A673 (cell line): Measurements from ENCODE around the gene NEU3. TPM values are rescaled to one million over a fixed set of nuclear protein-coding genes. Genes with fewer than 3 reads are reported as not detected.
"Not testable (repeated sequence)": the region's sequence is repeated elsewhere in the genome, so short reads cannot be mapped to it uniquely, and the experiment has no call there.

Experiments used
- BruUV-seq: library from RNA; stranded (reverse); fragments of 400-500 nt; replicated peaks from 2 replicates; lab custom pipeline; 2021; lab: Mats Ljungman, UMichigan
- CTCF ChIA-PET: fragments of 300-600 bp; sonication (Branson Sonifier 250); formaldehyde crosslinking; loops from one replicate; lab custom pipeline; 2022; ENCODE audit warnings: antibody characterized with exemption; lab: Charles Lee
- POLR2A ChIA-PET: fragments of 300-600 bp; sonication (Branson Sonifier 250); formaldehyde crosslinking; loops from one replicate; lab custom pipeline; 2022; ENCODE audit warnings: antibody characterized with exemption; ENCODE audit not compliant: low non-redundant PET; lab: Charles Lee
- DNase-seq: peaks from one replicate; pipeline ENCODE4 v3.0.0-alpha.2; 2015; ENCODE audit warnings: low spot score
- H3K27ac ChIP-seq: fragments of 200-600 bp; sonication (generic); 2 replicates; pipeline ENCODE4 v1.5.1; 2016; ENCODE audit warnings: mixed run types, low read depth, mild to moderate bottlenecking, mixed read lengths, antibody characterized with exemption, low read length; ENCODE audit not compliant: poor library complexity, severe bottlenecking
- H3K27me3 ChIP-seq: fragments of 200-600 bp; sonication (generic); replicated peaks from 2 replicates; pipeline ENCODE4 v1.6.1; 2017; ENCODE audit warnings: mixed run types, low read depth, mild to moderate bottlenecking, mixed read lengths, antibody characterized with exemption, low read length; ENCODE audit not compliant: insufficient read depth, poor library complexity
- H3K36me3 ChIP-seq: fragments of 200-600 bp; sonication (generic); 2 replicates; pipeline ENCODE4 v1.6.1; 2016; ENCODE audit warnings: mixed run types, mild to moderate bottlenecking, mixed read lengths, antibody characterized with exemption, low read length; ENCODE audit not compliant: insufficient read depth, poor library complexity, severe bottlenecking
- H3K4me1 ChIP-seq: fragments of 200-600 bp; sonication (generic); 2 replicates; pipeline ENCODE4 v1.6.1; 2017; ENCODE audit warnings: mixed run types, mild to moderate bottlenecking, mixed read lengths, antibody characterized with exemption, low read length; ENCODE audit not compliant: insufficient read depth, poor library complexity, severe bottlenecking
- H3K4me3 ChIP-seq: fragments of 200-600 bp; sonication (generic); 2 replicates; pipeline ENCODE4 v1.5.1; 2016; ENCODE audit warnings: low read depth, mixed run types, mild to moderate bottlenecking, mixed read lengths, low read length; ENCODE audit not compliant: poor library complexity, severe bottlenecking
- H3K9me3 ChIP-seq: fragments of 200-600 bp; sonication (generic); 2 replicates; pipeline ENCODE4 v1.6.1; 2016; ENCODE audit warnings: mixed run types, low read depth, mild to moderate bottlenecking, mixed read lengths, antibody characterized with exemption, low read length; ENCODE audit not compliant: poor library complexity, severe bottlenecking
- EZH2 ChIP-seq: fragments of 200-600 bp; sonication (generic); IDR thresholded peaks from 2 replicates; pipeline ENCODE4 v1.6.1; 2017; ENCODE audit warnings: borderline replicate concordance, low read depth, mild to moderate bottlenecking, mixed read lengths, antibody characterized with exemption, low read length; ENCODE audit not compliant: poor library complexity, severe bottlenecking
- intact Hi-C: fragments of 100-400 bp; cut with micrococcal nuclease; formaldehyde crosslinking; loops from one replicate; pipeline ENCODE4 v1.10.0; 2022; ENCODE audit not compliant: unreplicated experiment
- total RNA-seq: library from RNA; stranded (reverse); gene quantifications from 2 replicates; pipeline ENCODE4 v1.2.3, GENCODE V29; 2021
- TF ChIP-seq, protein P1 (sequence below): fragments of 300-800, 200-600 bp; sonication (generic); conservative IDR thresholded peaks from 2 replicates; pipeline ENCODE4 v1.5.1; 2017; ENCODE audit warnings: low read depth, mild to moderate bottlenecking, antibody characterized with exemption, low read length, moderate library complexity, mixed read lengths

Gene NEU3
- total RNA-seq, 1 experiment from 2014 or later = 11.5 TPM

DNA sequence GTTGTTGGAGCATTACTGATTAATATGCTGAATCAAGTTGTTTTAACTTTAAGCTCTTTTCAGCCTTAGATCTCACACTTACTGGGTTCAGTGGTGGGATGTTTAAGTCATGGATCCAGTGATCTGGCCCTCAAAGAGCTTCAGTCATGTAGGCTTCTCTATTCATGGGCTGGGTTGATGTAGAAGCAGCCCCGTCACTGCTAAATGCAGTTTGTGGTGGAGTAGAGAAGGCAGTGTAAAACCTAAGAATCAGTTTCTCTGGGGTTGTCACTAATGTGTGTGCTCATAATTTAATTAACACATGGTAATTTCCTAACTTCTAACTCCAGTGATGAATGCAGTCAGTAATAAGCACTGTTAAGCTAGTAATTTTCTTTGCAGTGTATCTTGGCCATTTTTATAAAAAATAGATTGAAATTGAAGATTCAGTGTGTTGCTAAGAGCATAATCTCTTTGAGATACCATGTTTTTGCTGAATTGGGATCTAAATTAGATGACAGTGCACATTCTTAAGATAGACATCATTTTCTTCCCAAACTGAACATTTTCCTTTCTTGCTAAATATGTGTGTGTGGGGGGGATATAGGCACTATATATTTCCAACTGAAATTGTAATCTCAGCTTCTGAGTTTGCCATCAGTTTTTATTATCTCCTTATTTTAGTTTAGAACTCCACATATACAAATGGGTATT, 30.6 kb upstream of the NEU3 start:
- POLR2A ChIA-PET = no interaction called here
- H3K36me3 ChIP-seq = peaks cover 7% of the 10 kb centered on the region
- intact Hi-C loops = no loop called here
- CTCF ChIA-PET = no interaction called here
- H3K27ac ChIP-seq = peak overlapping the region; percentile 14
- DNase-seq = no peak
- H3K4me1 ChIP-seq = peaks cover 19% of the 10 kb centered on the region
- TF ChIP-seq EZH2 = no peak
- TF ChIP-seq, protein P1, sequence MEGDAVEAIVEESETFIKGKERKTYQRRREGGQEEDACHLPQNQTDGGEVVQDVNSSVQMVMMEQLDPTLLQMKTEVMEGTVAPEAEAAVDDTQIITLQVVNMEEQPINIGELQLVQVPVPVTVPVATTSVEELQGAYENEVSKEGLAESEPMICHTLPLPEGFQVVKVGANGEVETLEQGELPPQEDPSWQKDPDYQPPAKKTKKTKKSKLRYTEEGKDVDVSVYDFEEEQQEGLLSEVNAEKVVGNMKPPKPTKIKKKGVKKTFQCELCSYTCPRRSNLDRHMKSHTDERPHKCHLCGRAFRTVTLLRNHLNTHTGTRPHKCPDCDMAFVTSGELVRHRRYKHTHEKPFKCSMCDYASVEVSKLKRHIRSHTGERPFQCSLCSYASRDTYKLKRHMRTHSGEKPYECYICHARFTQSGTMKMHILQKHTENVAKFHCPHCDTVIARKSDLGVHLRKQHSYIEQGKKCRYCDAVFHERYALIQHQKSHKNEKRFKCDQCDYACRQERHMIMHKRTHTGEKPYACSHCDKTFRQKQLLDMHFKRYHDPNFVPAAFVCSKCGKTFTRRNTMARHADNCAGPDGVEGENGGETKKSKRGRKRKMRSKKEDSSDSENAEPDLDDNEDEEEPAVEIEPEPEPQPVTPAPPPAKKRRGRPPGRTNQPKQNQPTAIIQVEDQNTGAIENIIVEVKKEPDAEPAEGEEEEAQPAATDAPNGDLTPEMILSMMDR = no peak
- H3K4me3 ChIP-seq = no peak overlapping the region
- peaks cover 6% of the 10 kb centered on the region for H3K9me3 ChIP-seq
- no TSS peak for BruUV-seq
- no peaks in the 10 kb centered on the region for H3K27me3 ChIP-seq

DNA sequence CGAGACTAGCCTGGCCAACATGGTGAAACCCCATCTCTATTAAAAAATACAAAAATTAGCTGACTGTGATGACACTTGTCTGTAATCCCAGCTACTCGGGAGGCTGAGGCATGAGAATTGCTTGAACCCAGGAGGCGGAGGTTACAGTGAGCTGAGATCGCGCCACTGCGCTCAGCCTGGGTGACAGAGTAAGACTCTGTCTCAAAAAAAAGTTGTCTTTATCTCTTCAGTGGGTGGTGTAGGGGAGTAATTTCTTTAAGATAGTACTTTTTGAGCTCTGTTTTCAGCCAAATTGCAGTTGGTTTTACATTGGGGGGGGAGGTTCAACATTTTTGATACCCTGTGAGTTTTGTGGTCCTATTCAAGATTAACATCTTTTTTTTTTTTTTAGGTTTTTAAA, 28.6 kb upstream of the NEU3 start:
- BruUV-seq, DNase-seq, CTCF ChIA-PET, H3K4me3 ChIP-seq, H3K27me3 ChIP-seq, intact Hi-C loops, H3K9me3 ChIP-seq, H3K36me3 ChIP-seq: not testable (repeated sequence)
- peaks cover 19% of the 10 kb centered on the region for H3K4me1 ChIP-seq
- peak overlapping the region; percentile 3 for H3K27ac ChIP-seq
- POLR2A ChIA-PET = interaction anchor here (0.7 kb wide), 1 partner anchor 18 kb away, joined by 10 read pairs; no protein-coding TSS in a partner anchor

DNA sequence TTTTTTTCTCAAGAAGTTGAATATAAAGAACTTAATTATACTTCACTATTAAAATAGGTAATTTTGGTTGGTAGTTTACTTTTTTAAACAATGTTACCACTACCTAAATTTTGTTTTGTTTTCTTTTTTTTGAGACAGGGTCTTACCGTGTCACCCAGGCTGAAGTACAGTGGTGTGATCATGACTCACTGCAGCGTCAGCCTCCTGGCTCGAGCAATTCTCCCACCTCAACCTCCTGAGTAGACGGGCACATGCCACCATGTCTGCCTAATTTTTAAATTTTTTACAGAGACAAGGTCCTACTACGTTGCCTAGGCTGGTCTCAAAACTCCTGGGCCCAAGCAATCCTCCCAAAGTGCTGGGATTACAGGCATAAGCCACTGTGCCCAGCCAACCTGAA, 22.1 kb upstream of the NEU3 start:
- ChIA-PET POLR2A (no interaction called here), CTCF (no interaction called here)
- Histone ChIP-seq H3K4me3 (no peak overlapping the region), H3K27me3 (no peaks in the 10 kb centered on the region), H3K36me3 (peaks cover 47% of the 10 kb centered on the region), H3K4me1 (peaks cover 5% of the 10 kb centered on the region), H3K9me3 (no peaks in the 10 kb centered on the region), H3K27ac (no peak overlapping the region)
- TF ChIP-seq, protein P1 = no peak
- TF ChIP-seq EZH2 = no peak
- BruUV-seq = no TSS peak
- no peak for DNase-seq
- intact Hi-C loops = no loop called here
